Gastroesophageal sphincter (tissue), 4 donors: ENCODE data around the gene SEL1L. TPM values are rescaled to one million over a fixed set of nuclear protein-coding genes. Genes with fewer than 3 reads are reported as not detected.
"Not testable (repeated sequence)": the region's sequence is repeated elsewhere in the genome, so short reads cannot be mapped to it uniquely, and the experiment has no call there.

Experiments used
- ATAC-seq: fragments of 150-250 bp; one replicate; pipeline ENCODE4 v1.9.1; 2016; ENCODE audit warnings: mild to moderate bottlenecking, moderate library complexity
- H3K27ac ChIP-seq, 4 donors: fragments of 200-600 bp; sonication (generic) in 3 of 4; 1 replicate in 3 of 4; 2 replicates in 1 of 4; pipeline ENCODE4 v1.5.1; 2016 to 2019
- H3K27me3 ChIP-seq: fragments of 200-600 bp; sonication (generic); one replicate; pipeline ENCODE4 v1.5.1; 2019
- H3K36me3 ChIP-seq, 2 donors: fragments of 200-600 bp; sonication (generic); one replicate each; pipeline ENCODE4 v1.5.1; 2019; ENCODE audit warnings: control low read depth in 1 of 2
- H3K4me1 ChIP-seq, 3 donors: fragments of 200-600 bp; sonication (generic); 1 replicate in 2 of 3; 2 replicates in 1 of 3; pipeline ENCODE4 v1.5.1; 2016 to 2019; ENCODE audit warnings: control low read depth in 2 of 3
- H3K4me3 ChIP-seq, 2 donors: fragments of 200-600 bp; sonication (generic); one replicate each; pipeline ENCODE4 v1.5.1; 2019; ENCODE audit warnings: mild to moderate bottlenecking in 1 of 2, moderate library complexity in 1 of 2
- H3K9me3 ChIP-seq, 3 donors: fragments of 200-600 bp; sonication (generic); one replicate each; pipeline ENCODE4 v1.5.1; 2017 to 2019; ENCODE audit warnings: control low read depth in 2 of 3
- EP300 ChIP-seq: sonication (generic); formaldehyde crosslinking; IDR thresholded peaks from one replicate; pipeline ENCODE4 v1.6.1; 2017; ENCODE audit warnings: antibody characterized with exemption, mild to moderate bottlenecking
- POLR2A ChIP-seq, 2 donors: fragments of 450-650 bp; IDR thresholded peaks; one replicate each; pipeline ENCODE4 v1.6.1; 2017; ENCODE audit warnings: antibody characterized with exemption in 2 of 2, mild to moderate bottlenecking in 2 of 2, moderate library complexity in 1 of 2
- POLR2AphosphoS5 ChIP-seq: sonication (generic); formaldehyde crosslinking; IDR thresholded peaks from one replicate; pipeline ENCODE4 v1.6.1; 2017; ENCODE audit warnings: antibody characterized with exemption
- WGBS, 2 donors: methylation state at CpG; one replicate each; pipeline ENCODE4 v1.1.5; 2018; ENCODE audit warnings: low coverage in 1 of 2; 5-methylcytosine and 5-hydroxymethylcytosine counted together
- total RNA-seq, 4 donors: library from RNA; depleted of rRNA; stranded (reverse); fragments of >200 nt; gene quantifications; one replicate each; pipeline ENCODE4 v1.1.0, GENCODE V29; 2016
- TF ChIP-seq, protein P1 (sequence below), 4 experiments: fragments of 200-600 bp in 2 of 4; fragments of 450-650 bp in 2 of 4; sonication (generic) in 1 of 4; IDR thresholded peaks; one replicate each; pipeline ENCODE4 v1.5.1; 2017 to 2019; ENCODE audit warnings: antibody characterized with exemption in 4 of 4, mild to moderate bottlenecking in 2 of 4, moderate library complexity in 2 of 4

The SEL1L gene
- total RNA-seq, 4 donors from 2014 or later = 53.7 to 82.8 (median 71.6) TPM

DNA sequence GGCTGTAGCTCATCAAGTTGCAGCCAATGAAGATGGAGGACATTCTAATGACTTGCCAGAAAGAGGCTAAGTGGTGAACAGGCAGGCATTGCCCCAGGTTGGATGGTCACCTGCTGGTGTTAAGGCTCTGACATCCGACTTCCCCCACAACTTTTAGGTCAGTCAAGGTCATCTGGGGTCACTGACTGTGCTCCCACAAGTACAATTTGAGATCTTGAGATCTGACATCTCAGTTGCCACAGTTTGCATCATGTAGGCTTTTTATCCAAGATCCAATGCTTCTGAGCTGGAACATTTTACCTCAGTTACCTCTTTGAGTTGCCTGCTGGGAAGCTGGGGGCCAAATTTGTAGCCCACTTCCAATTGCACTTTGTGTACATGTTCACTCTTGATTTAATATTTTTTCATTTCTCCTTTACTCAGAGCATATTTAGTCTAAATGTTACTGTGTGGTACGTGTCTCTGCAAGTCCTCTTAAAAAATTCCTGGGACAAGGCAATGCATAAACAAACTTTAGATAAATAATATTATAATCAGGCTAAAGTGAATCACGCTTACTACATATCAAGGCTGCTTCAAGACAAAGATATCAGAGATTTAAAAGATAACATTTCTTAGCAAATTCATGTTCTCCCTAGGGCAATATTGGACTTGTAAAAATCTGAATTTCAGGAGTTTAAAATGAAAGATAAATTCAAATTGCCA is 61.4 kb downstream of the SEL1L start:
- no peak for TF ChIP-seq POLR2AphosphoS5
- TF ChIP-seq EP300 = no peak
- TF ChIP-seq, protein P1, sequence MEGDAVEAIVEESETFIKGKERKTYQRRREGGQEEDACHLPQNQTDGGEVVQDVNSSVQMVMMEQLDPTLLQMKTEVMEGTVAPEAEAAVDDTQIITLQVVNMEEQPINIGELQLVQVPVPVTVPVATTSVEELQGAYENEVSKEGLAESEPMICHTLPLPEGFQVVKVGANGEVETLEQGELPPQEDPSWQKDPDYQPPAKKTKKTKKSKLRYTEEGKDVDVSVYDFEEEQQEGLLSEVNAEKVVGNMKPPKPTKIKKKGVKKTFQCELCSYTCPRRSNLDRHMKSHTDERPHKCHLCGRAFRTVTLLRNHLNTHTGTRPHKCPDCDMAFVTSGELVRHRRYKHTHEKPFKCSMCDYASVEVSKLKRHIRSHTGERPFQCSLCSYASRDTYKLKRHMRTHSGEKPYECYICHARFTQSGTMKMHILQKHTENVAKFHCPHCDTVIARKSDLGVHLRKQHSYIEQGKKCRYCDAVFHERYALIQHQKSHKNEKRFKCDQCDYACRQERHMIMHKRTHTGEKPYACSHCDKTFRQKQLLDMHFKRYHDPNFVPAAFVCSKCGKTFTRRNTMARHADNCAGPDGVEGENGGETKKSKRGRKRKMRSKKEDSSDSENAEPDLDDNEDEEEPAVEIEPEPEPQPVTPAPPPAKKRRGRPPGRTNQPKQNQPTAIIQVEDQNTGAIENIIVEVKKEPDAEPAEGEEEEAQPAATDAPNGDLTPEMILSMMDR (IDR thresholded peaks at IDR 0.05) = no peak
- no peak for TF ChIP-seq POLR2A (IDR thresholded peaks at IDR 0.05)
- Histone ChIP-seq H3K4me1 (no peaks in the 10 kb centered on the region), H3K27ac (no peak overlapping the region), H3K9me3 (no peaks in the 10 kb centered on the region), H3K4me3 (no peak overlapping the region), H3K36me3 (peaks cover 0 to 32% of the 10 kb centered on the region in 2 donors), H3K27me3 (no peaks in the 10 kb centered on the region)
- WGBS, 2 donors = 75 to 100% methylated on average over 1 to 3 of the region's 3 CpGs
- ATAC-seq = no peak

DNA sequence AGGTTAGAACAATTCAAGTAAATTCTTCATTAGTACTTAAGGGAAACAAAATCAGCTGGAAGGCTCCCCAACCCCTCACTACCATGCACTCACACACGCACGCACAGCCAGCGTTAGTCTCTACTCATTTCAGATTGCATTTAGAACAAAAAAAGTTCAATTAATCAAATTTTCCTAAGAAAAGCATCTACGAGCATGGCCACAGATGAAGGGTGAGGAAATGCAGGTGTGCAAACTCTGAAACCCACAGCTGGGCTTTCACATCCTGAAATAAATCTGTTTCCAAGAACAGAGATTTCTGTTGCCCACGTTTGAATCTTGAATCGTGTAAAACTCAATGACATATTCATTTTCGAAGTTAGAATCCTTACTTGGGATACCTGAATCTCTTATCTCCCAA is 62.6 kb downstream of the SEL1L start:
- Histone ChIP-seq H3K9me3 (no peaks in the 10 kb centered on the region), H3K4me1 (no peaks in the 10 kb centered on the region), H3K27me3 (no peaks in the 10 kb centered on the region), H3K27ac (no peak overlapping the region), H3K36me3 (peaks cover 0 to 20% of the 10 kb centered on the region in 2 donors), H3K4me3 (no peak overlapping the region)
- ATAC-seq = no peak
- 56 to 65% methylated on average over 7 of the region's 7 CpGs for WGBS, 2 donors
- TF ChIP-seq POLR2A (IDR thresholded peaks at IDR 0.05) (no peak), EP300 (no peak), POLR2AphosphoS5 (no peak)
- TF ChIP-seq, protein P1 (IDR thresholded peaks at IDR 0.05) = no peak

DNA sequence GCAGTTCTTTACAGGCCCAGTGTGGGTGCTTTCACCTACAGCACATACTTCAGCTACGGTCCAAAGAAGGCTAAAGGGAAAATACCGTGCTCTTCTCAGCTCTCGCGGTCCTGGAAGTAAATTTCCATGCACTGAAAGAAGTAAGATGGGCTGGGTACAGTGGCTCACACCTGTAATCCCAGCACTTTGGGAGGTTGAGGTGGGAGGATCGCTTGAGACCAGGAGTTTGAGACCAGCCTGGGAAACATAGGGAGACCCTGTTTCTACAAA is 63.2 kb downstream of the SEL1L start:
- H3K4me1 ChIP-seq, H3K27ac ChIP-seq, H3K4me3 ChIP-seq, H3K27me3 ChIP-seq, ATAC-seq, H3K9me3 ChIP-seq: not testable (repeated sequence)
- WGBS, 2 donors = 82 to 100% methylated on average over 2 of the region's 5 CpGs
- H3K36me3 ChIP-seq = peaks cover 0 to 14% of the 10 kb centered on the region in 2 donors

DNA sequence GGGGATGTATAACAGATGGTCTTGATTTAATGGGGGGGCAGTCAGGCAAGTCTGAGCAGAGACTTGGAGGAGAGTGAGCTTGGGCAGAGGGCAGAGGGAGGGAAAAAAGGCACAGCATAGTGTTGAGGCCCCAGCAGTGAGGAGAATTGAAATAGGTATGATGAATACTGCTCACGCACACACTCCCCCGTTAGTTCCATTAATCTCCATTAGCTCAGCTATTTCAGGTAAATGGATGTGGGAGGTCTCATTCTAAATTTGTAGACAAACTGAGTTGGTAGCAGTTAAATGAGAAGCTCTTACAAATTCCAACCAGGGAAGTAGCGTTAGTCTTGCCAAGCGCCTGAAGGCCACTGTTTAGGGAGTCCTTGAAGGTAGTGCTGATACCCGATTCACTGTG is 66.8 kb downstream of the SEL1L start:
- Histone ChIP-seq H3K4me3 (no peak overlapping the region), H3K27ac (no peak overlapping the region), H3K4me1 (peaks cover 0 to 11% (median 0%) of the 10 kb centered on the region in 3 donors), H3K27me3 (no peaks in the 10 kb centered on the region), H3K9me3 (no peaks in the 10 kb centered on the region), H3K36me3 (peaks cover 0 to 1% of the 10 kb centered on the region in 2 donors)
- WGBS, 2 donors = 73 to 89% methylated on average over 5 of the region's 5 CpGs
- no peak for ATAC-seq
- TF ChIP-seq EP300 (no peak), POLR2A (IDR thresholded peaks at IDR 0.05) (no peak), POLR2AphosphoS5 (no peak)
- TF ChIP-seq, protein P1 (IDR thresholded peaks at IDR 0.05) = no peak

DNA sequence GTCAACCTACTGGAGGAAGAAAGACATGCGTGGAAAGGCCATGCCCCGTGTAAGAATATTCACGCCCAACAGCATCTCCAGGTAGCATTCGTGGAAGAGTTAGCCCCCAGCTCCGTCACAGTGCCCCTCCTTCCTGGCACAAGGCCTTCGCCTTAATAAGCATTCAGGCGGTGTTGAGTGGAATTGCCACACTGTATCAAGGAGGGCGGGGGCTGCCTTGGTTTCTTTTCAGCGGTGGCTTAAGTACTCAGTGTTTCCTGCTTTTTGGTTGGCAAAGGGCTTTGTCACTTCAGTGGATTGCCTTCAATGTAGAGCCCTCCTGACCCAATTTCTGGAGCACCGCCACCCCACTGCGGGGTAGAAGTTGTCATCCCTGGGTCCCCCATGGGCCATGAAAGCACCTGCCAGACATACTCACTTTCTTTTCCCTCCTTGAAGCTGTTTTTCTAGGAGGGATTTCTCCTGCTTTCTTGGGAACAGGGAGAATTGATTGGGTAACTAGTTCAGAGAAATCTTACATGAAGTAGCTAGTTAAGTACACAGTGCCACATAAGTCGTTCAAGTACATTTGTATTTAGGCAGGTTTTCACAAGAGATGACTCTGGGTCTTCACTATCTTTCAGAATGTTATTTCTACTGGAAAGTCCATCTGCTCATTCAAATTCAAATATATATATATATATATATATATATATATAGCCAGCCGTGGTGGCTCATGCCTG is 68.0 kb downstream of the SEL1L start:
- H3K27ac ChIP-seq = no peak overlapping the region
- H3K9me3 ChIP-seq = no peaks in the 10 kb centered on the region
- no peak overlapping the region for H3K4me3 ChIP-seq
- peaks cover 0 to 11% (median 0%) of the 10 kb centered on the region in 3 donors for H3K4me1 ChIP-seq
- no peaks in the 10 kb centered on the region for H3K27me3 ChIP-seq
- no peak for ATAC-seq
- TF ChIP-seq POLR2AphosphoS5 (no peak), EP300 (no peak), POLR2A (IDR thresholded peaks at IDR 0.05) (no peak)
- TF ChIP-seq, protein P1 (IDR thresholded peaks at IDR 0.05) = no peak
- 71 to 78% methylated on average over 6 to 8 of the region's 13 CpGs for WGBS, 2 donors
- no peaks in the 10 kb centered on the region for H3K36me3 ChIP-seq

DNA sequence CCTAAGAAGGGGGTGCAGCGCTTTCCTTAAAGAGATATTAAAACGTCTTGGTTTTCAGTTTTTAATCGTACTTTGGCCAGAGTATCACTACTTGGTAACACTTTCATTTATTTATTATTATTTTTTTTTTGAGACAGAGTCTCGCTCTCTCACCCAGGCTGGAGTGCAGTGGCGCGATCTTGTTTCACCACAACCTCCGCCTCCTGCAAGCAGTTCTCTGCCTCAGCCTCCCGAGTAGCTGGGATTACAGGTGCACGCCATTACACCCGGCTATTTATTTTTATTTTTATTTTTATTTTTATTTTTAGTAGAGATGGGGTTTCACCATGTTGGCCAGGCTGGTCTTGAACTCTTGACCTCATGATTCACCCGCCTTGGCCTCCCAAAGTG is 68.7 kb downstream of the SEL1L start:
- not testable (repeated sequence) for H3K36me3 ChIP-seq, H3K27me3 ChIP-seq, H3K9me3 ChIP-seq, ATAC-seq
- Histone ChIP-seq H3K27ac (peak overlapping the region in 1 of 4 donors; percentile 27), H3K4me3 (peak overlapping the region; percentile 39 to 46), H3K4me1 (peaks cover 0 to 11% (median 0%) of the 10 kb centered on the region in 3 donors)
- 8 to 28% methylated on average over 4 to 11 of the region's 11 CpGs for WGBS, 2 donors
